ENCODE results near the gene GHITM.
"Not testable (repeated sequence)": the region's sequence is repeated elsewhere in the genome, so short reads cannot be mapped to it uniquely, and the experiment has no call there.

Gene GHITM

DNA sequence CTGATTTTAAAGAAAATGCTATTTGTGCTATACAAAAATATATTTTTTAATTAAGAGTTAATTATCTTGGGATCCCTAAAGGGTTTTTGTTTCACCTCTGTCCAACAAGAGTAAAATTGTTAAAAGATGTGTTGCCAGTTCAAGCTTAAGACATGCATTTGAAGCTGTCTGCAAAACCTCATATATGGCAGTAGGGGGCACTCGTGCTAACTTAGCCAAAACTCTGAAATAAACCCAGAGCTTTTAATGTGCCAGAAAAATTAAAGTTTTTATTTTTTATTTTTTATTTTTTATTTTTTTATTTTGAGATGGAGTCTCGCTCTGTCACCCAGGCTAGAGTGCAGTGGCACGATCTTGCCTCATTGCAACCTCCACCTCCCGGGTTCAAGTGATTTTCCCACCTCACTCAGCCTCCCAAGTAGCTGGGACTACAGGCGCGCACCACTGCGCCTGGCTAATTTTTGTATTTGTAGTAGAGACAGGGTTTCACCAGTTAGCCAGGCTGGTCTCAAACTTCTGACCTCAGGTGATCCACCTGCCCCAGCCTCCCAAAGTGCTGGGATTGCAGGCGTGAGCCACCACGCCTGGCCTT is 8.8 kb downstream of the GHITM start:
- peak; percentile 39 for DNase-seq

- no peak for DNase-seq
Observed at GRCh38 chr10:84149854-84150253, 10.5 kb downstream of the GHITM start.

DNA sequence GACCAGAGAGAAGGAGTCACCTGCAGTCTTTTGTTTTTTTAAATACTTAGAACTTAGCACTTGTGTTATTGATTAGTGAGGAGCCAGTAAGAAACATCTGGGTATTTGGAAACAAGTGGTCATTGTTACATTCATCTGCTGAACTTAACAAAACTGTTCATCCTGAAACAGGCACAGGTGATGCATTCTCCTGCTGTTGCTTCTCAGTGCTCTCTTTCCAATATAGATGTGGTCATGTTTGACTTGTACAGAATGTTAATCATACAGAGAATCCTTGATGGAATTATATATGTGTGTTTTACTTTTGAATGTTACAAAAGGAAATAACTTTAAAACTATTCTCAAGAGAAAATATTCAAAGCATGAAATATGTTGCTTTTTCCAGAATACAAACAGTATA is 13.5 kb downstream of the GHITM start:
- no peak for DNase-seq

GRCh38 chr10:84155521-84155920 is 16.2 kb downstream of the GHITM start:
- no peak for DNase-seq

- DNase-seq, result no peak
Observed at GRCh38 chr10:84156009-84156408, 16.7 kb downstream of the GHITM start.

DNA sequence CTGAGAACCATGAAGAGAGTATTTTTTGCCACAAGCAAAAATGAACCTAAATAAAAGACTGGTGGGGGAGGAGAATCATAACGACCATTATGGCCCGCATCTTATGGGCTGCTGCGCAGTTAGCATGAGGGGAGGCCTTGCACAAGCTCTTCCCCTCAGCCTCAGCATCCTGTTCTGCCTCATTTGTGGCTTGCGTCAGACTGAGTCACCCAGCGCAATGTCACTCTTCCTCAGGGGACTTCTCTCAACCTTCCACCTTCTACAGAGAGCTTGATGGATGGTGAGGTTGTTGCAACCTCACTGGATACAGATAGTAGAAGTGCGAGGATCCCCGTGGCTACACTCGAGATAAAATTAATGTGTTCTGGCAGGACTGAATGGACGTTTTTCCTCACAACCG is 17.5 kb downstream of the GHITM start:
- peak; percentile 55 for DNase-seq

- DNase-seq, result no peak
Observed at GRCh38 chr10:84158061-84158460, 18.8 kb downstream of the GHITM start.

- DNase-seq, result no peak
Observed at GRCh38 chr10:84158550-84158949, 19.2 kb downstream of the GHITM start.

GRCh38 chr10:84159076-84159685 is 19.9 kb downstream of the GHITM start:
- DNase-seq, result no peak

GRCh38 chr10:84160663-84161362 is 21.5 kb downstream of the GHITM start:
- no peak for DNase-seq

GRCh38 chr10:84163996-84164395 is 24.7 kb downstream of the GHITM start:
- DNase-seq, result no peak

DNA sequence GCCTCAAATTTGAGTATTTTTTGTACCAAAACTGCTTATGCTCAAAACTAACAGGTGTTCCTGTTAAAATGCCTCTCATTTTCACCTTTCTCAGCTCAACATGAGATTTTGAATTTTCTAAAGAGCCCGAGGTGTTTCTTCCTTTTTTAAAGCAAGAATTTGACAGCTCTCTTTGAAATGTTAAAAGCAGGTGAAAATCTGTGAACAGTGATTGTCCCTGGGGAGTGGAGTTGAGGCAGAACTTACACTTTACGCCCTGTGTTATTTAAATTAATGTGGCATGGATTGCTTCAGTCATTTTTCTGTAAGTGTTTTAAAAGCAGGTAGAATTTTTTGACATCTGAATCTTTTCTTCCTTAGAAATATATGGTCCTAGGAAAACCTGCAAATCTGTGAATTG is 25.1 kb downstream of the GHITM start:
- DNase-seq, result no peak

- no peak for DNase-seq
Observed at GRCh38 chr10:84166620-84167288, 27.4 kb downstream of the GHITM start.

GRCh38 chr10:84167289-84167653 is 28.0 kb downstream of the GHITM start:
- not testable (repeated sequence) for DNase-seq

- DNase-seq, result not testable (repeated sequence)
Observed at GRCh38 chr10:84168382-84168781, 29.1 kb downstream of the GHITM start.

- not testable (repeated sequence) for DNase-seq
Observed at GRCh38 chr10:84171237-84171636, 31.9 kb downstream of the GHITM start.

GRCh38 chr10:84171700-84172466 is 32.6 kb downstream of the GHITM start:
- not testable (repeated sequence) for DNase-seq

GRCh38 chr10:84172467-84173356 is 33.4 kb downstream of the GHITM start:
- DNase-seq, result no peak

DNA sequence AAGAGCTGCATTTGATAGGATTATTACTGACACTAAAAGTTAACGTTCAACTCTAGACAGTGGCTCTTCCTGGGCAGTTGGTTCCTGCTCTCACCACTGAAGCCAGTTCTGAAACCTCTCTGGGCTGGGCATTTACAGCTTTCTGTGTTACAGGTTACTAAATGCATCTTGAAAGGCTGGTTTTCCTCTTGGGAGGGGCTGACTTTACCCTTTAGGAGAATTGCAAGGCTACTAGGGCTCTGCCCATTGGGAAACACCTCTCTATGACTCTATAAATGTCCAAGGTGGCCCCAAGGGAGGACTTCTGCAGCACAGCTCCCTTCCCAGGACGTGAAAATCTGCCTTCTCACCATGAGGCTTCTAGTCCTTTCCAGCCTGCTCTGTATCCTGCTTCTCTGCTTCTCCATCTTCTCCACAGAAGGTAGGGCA is 34.2 kb downstream of the GHITM start, which contains the start of gene GPR15LG:
Gene GPR15LG, plus strand, starts transcription at position 301 of the 429 bp plus-strand sequence. Its CDS starts 51 bp downstream, at position 352.
- DNase-seq, result no peak

GRCh38 chr10:84175436-84175835 is 36.1 kb downstream of the GHITM start:
- no peak for DNase-seq

GRCh38 chr10:84176351-84176750 is 37.0 kb downstream of the GHITM start:
- DNase-seq, result no peak

Data from activated CD4-positive, alpha-beta T cell treated with anti-CD3 and anti-CD28 coated beads, Interleukin-2, amount 50 U/mL, for 16 hours (primary cell).